Measurements from ENCODE around the gene FAM234B.
"Not testable (repeated sequence)": the region's sequence is repeated elsewhere in the genome, so short reads cannot be mapped to it uniquely, and the experiment has no call there.

FAM234B gene

GRCh38 chr12:13062669-13063068 is 18.5 kb downstream of the FAM234B start:
- DNase-seq = no peak

GRCh38 chr12:13066014-13066413 is 21.8 kb downstream of the FAM234B start:
- DNase-seq = no peak

- DNase-seq = no peak
Measured at GRCh38 chr12:13066459-13066858, 22.3 kb downstream of the FAM234B start.

GRCh38 chr12:13067322-13067721 is 23.1 kb downstream of the FAM234B start:
- DNase-seq = no peak

- DNase-seq = no peak
Measured at GRCh38 chr12:13069380-13069779, 25.2 kb downstream of the FAM234B start.

- DNase-seq = no peak
Measured at GRCh38 chr12:13071305-13072280, 27.4 kb downstream of the FAM234B start.

GRCh38 chr12:13073173-13073572 is 29.0 kb downstream of the FAM234B start:
- DNase-seq = no peak

GRCh38 chr12:13074396-13075117 is 30.4 kb downstream of the FAM234B start:
- no peak for DNase-seq

GRCh38 chr12:13075118-13075480 is 30.9 kb downstream of the FAM234B start:
- no peak for DNase-seq

GRCh38 chr12:13075786-13076570 is 31.8 kb downstream of the FAM234B start:
- DNase-seq = no peak

- no peak for DNase-seq
Measured at GRCh38 chr12:13079440-13079906, 35.3 kb downstream of the FAM234B start.

- no peak for DNase-seq
Measured at GRCh38 chr12:13080266-13080665, 36.1 kb downstream of the FAM234B start.

GRCh38 chr12:13082861-13083260 is 38.7 kb downstream of the FAM234B start:
- DNase-seq = no peak

- DNase-seq = not testable (repeated sequence)
Measured at GRCh38 chr12:13083638-13084037, 39.5 kb downstream of the FAM234B start.

- DNase-seq = no peak
Measured at GRCh38 chr12:13084898-13085640, 40.9 kb downstream of the FAM234B start.

GRCh38 chr12:13085968-13086686 is 41.9 kb downstream of the FAM234B start:
- DNase-seq = no peak

GRCh38 chr12:13087766-13088165 is 43.6 kb downstream of the FAM234B start:
- no peak for DNase-seq

- no peak for DNase-seq
Measured at GRCh38 chr12:13088496-13088895, 44.3 kb downstream of the FAM234B start.

GRCh38 chr12:13090054-13090453 is 45.9 kb downstream of the FAM234B start:
- no peak for DNase-seq

- DNase-seq = no peak
Measured at GRCh38 chr12:13091832-13092231, 47.7 kb downstream of the FAM234B start.

GRCh38 chr12:13093191-13093847 is 49.1 kb downstream of the FAM234B start:
- DNase-seq = no peak
